ENCODE data around the gene DIAPH3. TPM values are rescaled to one million over a fixed set of nuclear protein-coding genes. Genes with fewer than 3 reads are reported as not detected.

The DIAPH3 gene
- total RNA-seq, 1 donor from 2014 or later = 2.6 TPM

DNA sequence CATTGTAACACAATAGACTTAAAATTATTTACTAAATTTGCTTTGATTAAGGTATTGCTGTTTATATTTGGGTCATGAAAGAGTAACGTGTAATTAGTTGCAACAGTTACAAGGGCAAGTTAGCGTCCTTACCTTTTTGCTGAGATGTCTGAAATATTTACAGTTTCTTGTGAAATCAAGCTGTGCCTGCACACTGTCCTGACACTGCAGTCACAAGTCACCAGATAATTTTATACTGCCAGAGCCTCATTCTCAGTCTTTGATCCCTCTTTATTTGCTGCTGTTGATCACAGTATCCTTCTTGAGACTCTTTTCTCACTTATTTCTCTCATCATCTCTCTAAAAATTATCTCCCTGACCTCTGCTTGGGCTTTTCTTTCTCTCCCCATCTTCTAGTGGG lies 8.4 kb upstream of the DIAPH3 start:
- Mint-ChIP-seq H3K27ac (ENCODE audit: unreplicated experiment) (peak overlapping the region; percentile 16), H3K4me3 (ENCODE audit: unreplicated experiment) (no peak overlapping the region), H3K9me3 (ENCODE audit: unreplicated experiment) (no peaks in the 10 kb centered on the region), H3K27me3 (ENCODE audit: unreplicated experiment) (no peaks in the 10 kb centered on the region), H3K36me3 (ENCODE audit: unreplicated experiment) (no peaks in the 10 kb centered on the region), H3K4me1 (ENCODE audit: low read depth, unreplicated experiment) (peaks cover 3% of the 10 kb centered on the region)
- no peak for DNase-seq
- TF ChIP-seq, protein P1, sequence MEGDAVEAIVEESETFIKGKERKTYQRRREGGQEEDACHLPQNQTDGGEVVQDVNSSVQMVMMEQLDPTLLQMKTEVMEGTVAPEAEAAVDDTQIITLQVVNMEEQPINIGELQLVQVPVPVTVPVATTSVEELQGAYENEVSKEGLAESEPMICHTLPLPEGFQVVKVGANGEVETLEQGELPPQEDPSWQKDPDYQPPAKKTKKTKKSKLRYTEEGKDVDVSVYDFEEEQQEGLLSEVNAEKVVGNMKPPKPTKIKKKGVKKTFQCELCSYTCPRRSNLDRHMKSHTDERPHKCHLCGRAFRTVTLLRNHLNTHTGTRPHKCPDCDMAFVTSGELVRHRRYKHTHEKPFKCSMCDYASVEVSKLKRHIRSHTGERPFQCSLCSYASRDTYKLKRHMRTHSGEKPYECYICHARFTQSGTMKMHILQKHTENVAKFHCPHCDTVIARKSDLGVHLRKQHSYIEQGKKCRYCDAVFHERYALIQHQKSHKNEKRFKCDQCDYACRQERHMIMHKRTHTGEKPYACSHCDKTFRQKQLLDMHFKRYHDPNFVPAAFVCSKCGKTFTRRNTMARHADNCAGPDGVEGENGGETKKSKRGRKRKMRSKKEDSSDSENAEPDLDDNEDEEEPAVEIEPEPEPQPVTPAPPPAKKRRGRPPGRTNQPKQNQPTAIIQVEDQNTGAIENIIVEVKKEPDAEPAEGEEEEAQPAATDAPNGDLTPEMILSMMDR (IDR thresholded peaks at IDR 0.05; ENCODE audit: partially characterized antibody, unreplicated experiment) = no peak

DNA sequence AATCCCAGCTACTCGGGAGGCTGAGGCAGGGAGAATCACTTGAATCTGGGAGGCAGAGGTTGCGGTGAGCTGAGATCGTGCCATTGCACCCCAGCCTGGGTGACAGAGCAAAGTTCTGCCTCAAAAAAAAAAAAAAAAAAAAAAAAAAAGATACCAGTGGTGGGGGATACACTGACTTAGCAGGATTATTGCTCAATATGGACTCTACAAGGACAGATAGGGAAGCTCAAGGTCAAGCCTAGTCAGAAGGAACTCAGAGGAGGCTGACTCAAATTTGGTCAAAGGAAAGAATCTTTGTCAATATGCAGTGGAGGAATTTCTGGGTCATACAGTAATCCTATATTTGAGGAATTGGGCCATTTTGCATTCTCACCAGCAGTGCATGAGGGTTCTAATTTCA lies 6.7 kb upstream of the DIAPH3 start:
- Mint-ChIP-seq H3K4me3 (ENCODE audit: unreplicated experiment) (no peak overlapping the region), H3K36me3 (ENCODE audit: unreplicated experiment) (no peaks in the 10 kb centered on the region), H3K27ac (ENCODE audit: unreplicated experiment) (no peak overlapping the region), H3K4me1 (ENCODE audit: low read depth, unreplicated experiment) (peaks cover 5% of the 10 kb centered on the region), H3K27me3 (ENCODE audit: unreplicated experiment) (no peaks in the 10 kb centered on the region), H3K9me3 (ENCODE audit: unreplicated experiment) (no peaks in the 10 kb centered on the region)
- TF ChIP-seq, protein P1 (IDR thresholded peaks at IDR 0.05; ENCODE audit: partially characterized antibody, unreplicated experiment) = no peak
- no peak for DNase-seq

DNA sequence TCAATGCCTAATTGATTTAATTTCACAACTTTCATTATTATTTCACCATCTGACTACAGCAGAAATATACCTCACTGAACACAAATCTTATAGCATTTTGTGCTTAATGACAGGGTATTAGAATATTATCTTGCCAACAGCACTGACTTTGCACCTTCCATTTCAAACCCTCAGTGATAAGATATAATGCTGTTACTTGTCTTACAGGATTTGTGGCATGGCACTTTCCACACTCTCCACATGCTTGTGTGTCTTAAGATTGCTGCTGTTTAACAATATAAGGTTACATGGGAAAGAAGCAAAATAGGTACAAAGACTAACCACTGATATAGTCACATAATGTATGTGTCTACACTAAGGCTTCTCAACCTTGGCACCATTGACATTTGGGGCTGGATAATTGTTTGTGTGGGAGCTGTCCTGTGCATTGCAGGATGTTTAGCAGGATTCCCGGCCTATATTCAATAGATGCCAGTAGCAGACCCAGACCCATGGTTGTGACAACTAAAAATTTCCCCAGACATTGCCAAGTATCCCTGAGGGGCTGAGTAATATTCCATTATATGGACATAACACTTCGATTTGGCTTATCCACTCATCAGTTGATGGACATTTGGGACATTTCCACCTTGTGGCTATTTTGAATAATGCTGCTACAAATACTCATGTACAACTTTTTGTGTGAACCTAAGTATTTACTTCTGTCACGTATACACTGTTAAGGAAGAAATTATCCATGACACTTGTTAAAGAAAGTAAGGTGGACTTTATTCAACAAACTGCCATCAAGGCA lies 5.7 kb upstream of the DIAPH3 start:
- DNase-seq = no peak
- no peaks in the 10 kb centered on the region for H3K9me3 Mint-ChIP-seq (ENCODE audit: unreplicated experiment)
- H3K4me1 Mint-ChIP-seq (ENCODE audit: low read depth, unreplicated experiment) = peaks cover 13% of the 10 kb centered on the region
- no peaks in the 10 kb centered on the region for H3K27me3 Mint-ChIP-seq (ENCODE audit: unreplicated experiment)
- no peak overlapping the region for H3K4me3 Mint-ChIP-seq (ENCODE audit: unreplicated experiment)
- no peaks in the 10 kb centered on the region for H3K36me3 Mint-ChIP-seq (ENCODE audit: unreplicated experiment)
- H3K27ac Mint-ChIP-seq (ENCODE audit: unreplicated experiment) = no peak overlapping the region
- TF ChIP-seq, protein P1 (IDR thresholded peaks at IDR 0.05; ENCODE audit: partially characterized antibody, unreplicated experiment) = no peak

DNA sequence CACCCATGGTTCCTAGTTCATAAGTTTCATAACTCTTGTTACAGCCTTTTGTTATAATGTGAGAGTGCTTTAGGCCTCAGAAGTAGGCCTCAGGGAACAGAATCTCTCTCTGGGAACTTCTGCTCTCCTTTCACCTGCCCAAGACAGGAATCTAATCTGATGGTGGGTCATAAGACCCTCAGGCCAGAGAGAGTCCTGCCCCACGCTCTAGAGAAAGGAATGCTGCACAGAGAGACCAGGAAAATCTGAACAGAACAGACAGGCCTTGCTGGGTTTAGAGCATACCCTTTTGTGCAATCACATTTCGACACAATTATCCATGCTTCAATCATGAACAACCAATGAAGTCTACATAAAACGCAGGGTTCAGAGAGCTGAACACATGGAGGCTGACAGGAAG lies 3.4 kb upstream of the DIAPH3 start:
- DNase-seq = no peak
- Mint-ChIP-seq H3K9me3 (ENCODE audit: unreplicated experiment) (no peaks in the 10 kb centered on the region), H3K36me3 (ENCODE audit: unreplicated experiment) (no peaks in the 10 kb centered on the region), H3K27ac (ENCODE audit: unreplicated experiment) (no peak overlapping the region), H3K4me3 (ENCODE audit: unreplicated experiment) (no peak overlapping the region), H3K27me3 (ENCODE audit: unreplicated experiment) (peaks cover 3% of the 10 kb centered on the region), H3K4me1 (ENCODE audit: low read depth, unreplicated experiment) (peaks cover 12% of the 10 kb centered on the region)
- TF ChIP-seq, protein P1 (IDR thresholded peaks at IDR 0.05; ENCODE audit: partially characterized antibody, unreplicated experiment) = no peak

DNA sequence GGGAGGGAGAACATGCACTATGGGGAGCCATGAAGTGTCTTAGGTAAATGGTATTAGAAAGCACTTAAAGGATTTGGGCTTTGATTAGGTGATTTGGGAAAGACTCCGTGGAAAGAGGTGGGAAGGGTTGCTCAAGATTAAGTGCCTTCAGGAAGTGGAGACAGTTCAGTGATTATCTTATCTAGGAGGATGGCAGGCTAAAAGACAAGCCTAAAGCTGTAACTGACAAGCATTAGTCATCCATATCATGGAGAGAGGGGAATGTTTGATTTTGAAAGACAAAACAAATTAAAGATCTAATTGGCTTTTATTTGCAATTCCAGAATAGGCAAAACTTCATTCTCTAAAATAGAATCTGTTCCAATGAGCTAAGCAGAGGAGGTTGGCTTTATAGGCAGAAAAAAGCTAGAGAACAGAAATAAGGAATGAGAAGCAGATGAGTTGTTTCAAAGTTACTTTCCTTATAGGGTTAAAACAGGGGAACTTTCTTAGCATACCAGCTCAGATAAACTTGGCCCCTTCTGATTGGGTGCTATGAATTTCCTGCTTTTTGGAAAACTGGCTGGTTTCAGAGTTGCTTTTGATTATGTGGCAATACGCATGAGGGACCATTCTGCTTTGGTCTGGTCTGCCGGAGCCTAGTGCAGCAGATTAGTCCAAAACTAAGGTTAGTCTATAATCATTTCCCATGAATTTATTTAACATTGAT lies 1.8 kb upstream of the DIAPH3 start:
- H3K27me3 Mint-ChIP-seq (ENCODE audit: unreplicated experiment) = peaks cover 3% of the 10 kb centered on the region
- H3K4me3 Mint-ChIP-seq (ENCODE audit: unreplicated experiment) = no peak overlapping the region
- H3K36me3 Mint-ChIP-seq (ENCODE audit: unreplicated experiment) = no peaks in the 10 kb centered on the region
- TF ChIP-seq, protein P1 (IDR thresholded peaks at IDR 0.05; ENCODE audit: partially characterized antibody, unreplicated experiment) = no peak
- H3K9me3 Mint-ChIP-seq (ENCODE audit: unreplicated experiment) = no peaks in the 10 kb centered on the region
- DNase-seq = no peak
- peak overlapping the region; percentile 5 for H3K27ac Mint-ChIP-seq (ENCODE audit: unreplicated experiment)
- peaks cover 12% of the 10 kb centered on the region for H3K4me1 Mint-ChIP-seq (ENCODE audit: low read depth, unreplicated experiment)
